Measurements from ENCODE around the gene TRDN.
"Not testable (repeated sequence)": the region's sequence is repeated elsewhere in the genome, so short reads cannot be mapped to it uniquely, and the experiment has no call there.

TRDN gene

GRCh38 chr6:123570813-123571684 is 65.7 kb downstream of the TRDN start:
- DNase-seq (ENCODE audit: low read depth in 2 of 2), result no peak
- TF ChIP-seq CTCF (IDR thresholded peaks at IDR 0.05; ENCODE audit: low read depth, low read length), result no peak
- no peak overlapping the region for H3K4me3 ChIP-seq (replicated peaks in 1 of 2; ENCODE audit: low read depth in 2 of 2, low read length in 2 of 2)

- DNase-seq (ENCODE audit: low read depth in 2 of 2), result no peak
- no peak for TF ChIP-seq CTCF (IDR thresholded peaks at IDR 0.05; ENCODE audit: low read depth, low read length)
- no peak overlapping the region for H3K4me3 ChIP-seq (replicated peaks in 1 of 2; ENCODE audit: low read depth in 2 of 2, low read length in 2 of 2)
Measured at GRCh38 chr6:123569575-123569974, 67.2 kb downstream of the TRDN start.

- H3K4me3 ChIP-seq (replicated peaks in 1 of 2; ENCODE audit: low read depth in 2 of 2, low read length in 2 of 2), result no peak overlapping the region
- DNase-seq (ENCODE audit: low read depth in 2 of 2), result no peak
- TF ChIP-seq CTCF (IDR thresholded peaks at IDR 0.05; ENCODE audit: low read depth, low read length), result no peak
Measured at GRCh38 chr6:123565529-123565928, 71.2 kb downstream of the TRDN start.

- H3K4me3 ChIP-seq (replicated peaks in 1 of 2; ENCODE audit: low read depth in 2 of 2, low read length in 2 of 2), result no peak overlapping the region
- TF ChIP-seq CTCF (IDR thresholded peaks at IDR 0.05; ENCODE audit: low read depth, low read length), result no peak
- DNase-seq (ENCODE audit: low read depth in 2 of 2), result no peak
Measured at GRCh38 chr6:123564361-123564760, 72.4 kb downstream of the TRDN start.

- no peak for TF ChIP-seq CTCF (IDR thresholded peaks at IDR 0.05; ENCODE audit: low read depth, low read length)
- H3K4me3 ChIP-seq (replicated peaks in 1 of 2; ENCODE audit: low read depth in 2 of 2, low read length in 2 of 2), result no peak overlapping the region
- no peak for DNase-seq (ENCODE audit: low read depth in 2 of 2)
Measured at GRCh38 chr6:123562677-123563076, 74.1 kb downstream of the TRDN start.

- no peak for DNase-seq (ENCODE audit: low read depth in 2 of 2)
- TF ChIP-seq CTCF (IDR thresholded peaks at IDR 0.05; ENCODE audit: low read depth, low read length), result no peak
Measured at GRCh38 chr6:123562264-123562663, 74.5 kb downstream of the TRDN start.

GRCh38 chr6:123559816-123560215 is 76.9 kb downstream of the TRDN start:
- not testable (repeated sequence) for DNase-seq (ENCODE audit: low read depth in 2 of 2); H3K4me3 ChIP-seq (replicated peaks in 1 of 2; ENCODE audit: low read depth in 2 of 2, low read length in 2 of 2)

More at GRCh38 chr6:123562264-123562663, 74.5 kb downstream of the TRDN start:
- H3K4me3 ChIP-seq (replicated peaks in 1 of 2; ENCODE audit: low read depth in 2 of 2, low read length in 2 of 2), result no peak overlapping the region

GRCh38 chr6:123557474-123557873 is 79.3 kb downstream of the TRDN start:
- H3K4me3 ChIP-seq (replicated peaks in 1 of 2; ENCODE audit: low read depth in 2 of 2, low read length in 2 of 2); DNase-seq (ENCODE audit: low read depth in 2 of 2): not testable (repeated sequence)

Data from cardiac fibroblast (primary cell).